ENCODE data around the gene GRIA1.

GRCh38 chr5:153551537-153552079 is 61.1 kb downstream of the GRIA1 start:
- TF ChIP-seq CTCF (conservative IDR thresholded peaks at IDR 0.05; ENCODE audit: low read length) (no peak), EZH2phosphoT487 (IDR thresholded peaks at IDR 0.05; ENCODE audit: borderline replicate concordance) (no peak)

Data from Loucy (cell line).